Prostate gland (tissue), 2 donors: ENCODE data around the gene PLIN1. TPM values are rescaled to one million over a fixed set of nuclear protein-coding genes. Genes with fewer than 3 reads are reported as not detected.

Experiments
- DNase-seq: peaks from one replicate; pipeline ENCODE4 v3.0.0-alpha.2; 2019; ENCODE audit warnings: low spot score
- H3K27ac ChIP-seq, 2 donors: fragments of 200-600 bp; sonication (generic); 2 replicates each; pipeline ENCODE4 v1.5.1; 2017 to 2019
- H3K27me3 ChIP-seq: fragments of 200-600 bp; sonication (generic); replicated peaks from 2 replicates; pipeline ENCODE4 v1.5.1; 2019; ENCODE audit not compliant: insufficient read depth
- H3K36me3 ChIP-seq, 2 donors: fragments of 200-600 bp; sonication (generic); 1 replicate in 1 of 2; 2 replicates in 1 of 2; pipeline versions ENCODE4 v1.5.1 to v1.8.1; 2017 to 2019
- H3K4me1 ChIP-seq: fragments of 200-600 bp; sonication (generic); replicated peaks from 2 replicates; pipeline ENCODE4 v1.5.1; 2019
- H3K4me3 ChIP-seq, 2 donors: fragments of 200-600 bp; sonication (generic); 2 replicates each; pipeline ENCODE4 v1.5.1; 2017 to 2019
- H3K9me3 ChIP-seq: fragments of 200-600 bp; sonication (generic); 2 replicates; pipeline ENCODE4 v1.5.1; 2017
- POLR2A ChIP-seq: fragments of 450-650 bp; IDR thresholded peaks from one replicate; pipeline ENCODE4 v1.6.1; 2016; ENCODE audit warnings: antibody characterized with exemption, mild to moderate bottlenecking
- POLR2AphosphoS5 ChIP-seq: sonication (generic); formaldehyde crosslinking; IDR thresholded peaks from one replicate; pipeline ENCODE4 v1.6.1; 2017; ENCODE audit warnings: antibody characterized with exemption
- WGBS: methylation state at CpG from one replicate; pipeline ENCODE4 v1.1.5; 2018; 5-methylcytosine and 5-hydroxymethylcytosine counted together
- intact Hi-C: fragments of 100-400 bp; cut with DNase I; formaldehyde crosslinking; loops from one replicate; pipeline ENCODE4 v1.14.2; 2022
- total RNA-seq, 2 donors: library from RNA; depleted of rRNA; stranded (reverse); fragments of >200 nt; gene quantifications; one replicate each; pipeline ENCODE4 v1.1.0, GENCODE V29; 2016
- TF ChIP-seq, protein P1 (sequence below), 4 experiments: fragments of 200-600 bp in 2 of 4; fragments of 450-650 bp in 2 of 4; sonication (generic) in 2 of 4; IDR thresholded peaks; 1 replicate in 3 of 4; 2 replicates in 1 of 4; pipeline ENCODE4 v1.5.1; 2016 to 2019; ENCODE audit warnings: antibody characterized with exemption in 4 of 4, mild to moderate bottlenecking in 2 of 4, moderate library complexity in 2 of 4

PLIN1 gene
- total RNA-seq, 2 donors from 2014 or later: 1.5 to 3.6 TPM

DNA sequence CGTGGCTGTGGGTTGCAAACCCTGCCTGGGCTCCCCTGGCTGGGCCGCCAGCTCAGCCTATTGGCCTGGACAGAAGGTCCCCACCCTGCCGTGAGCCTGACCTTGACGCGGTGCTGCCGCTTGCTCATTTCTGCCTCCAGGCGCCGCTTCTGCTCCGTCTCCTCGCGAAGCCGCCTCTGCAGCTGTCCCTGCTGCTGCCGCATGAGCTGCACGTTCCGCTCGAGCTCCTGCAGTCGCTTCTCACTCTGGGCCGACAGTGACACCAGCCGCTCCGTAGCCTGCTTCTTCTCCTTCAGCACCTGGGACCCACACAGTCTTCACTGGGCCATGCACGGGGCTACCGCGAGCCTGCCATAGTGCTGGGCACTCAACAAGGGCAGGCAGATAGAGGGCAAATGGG is 45.6 kb downstream of the PLIN1 start:
- Histone ChIP-seq H3K27ac (no peak overlapping the region), H3K4me1 (no peaks in the 10 kb centered on the region), H3K9me3 (no peaks in the 10 kb centered on the region), H3K36me3 (no peaks in the 10 kb centered on the region), H3K27me3 (no peaks in the 10 kb centered on the region), H3K4me3 (no peak overlapping the region)
- intact Hi-C loops: no loop called here
- TF ChIP-seq POLR2A: no peak
- TF ChIP-seq, protein P1, sequence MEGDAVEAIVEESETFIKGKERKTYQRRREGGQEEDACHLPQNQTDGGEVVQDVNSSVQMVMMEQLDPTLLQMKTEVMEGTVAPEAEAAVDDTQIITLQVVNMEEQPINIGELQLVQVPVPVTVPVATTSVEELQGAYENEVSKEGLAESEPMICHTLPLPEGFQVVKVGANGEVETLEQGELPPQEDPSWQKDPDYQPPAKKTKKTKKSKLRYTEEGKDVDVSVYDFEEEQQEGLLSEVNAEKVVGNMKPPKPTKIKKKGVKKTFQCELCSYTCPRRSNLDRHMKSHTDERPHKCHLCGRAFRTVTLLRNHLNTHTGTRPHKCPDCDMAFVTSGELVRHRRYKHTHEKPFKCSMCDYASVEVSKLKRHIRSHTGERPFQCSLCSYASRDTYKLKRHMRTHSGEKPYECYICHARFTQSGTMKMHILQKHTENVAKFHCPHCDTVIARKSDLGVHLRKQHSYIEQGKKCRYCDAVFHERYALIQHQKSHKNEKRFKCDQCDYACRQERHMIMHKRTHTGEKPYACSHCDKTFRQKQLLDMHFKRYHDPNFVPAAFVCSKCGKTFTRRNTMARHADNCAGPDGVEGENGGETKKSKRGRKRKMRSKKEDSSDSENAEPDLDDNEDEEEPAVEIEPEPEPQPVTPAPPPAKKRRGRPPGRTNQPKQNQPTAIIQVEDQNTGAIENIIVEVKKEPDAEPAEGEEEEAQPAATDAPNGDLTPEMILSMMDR (IDR thresholded peaks at IDR 0.05): no peak
- TF ChIP-seq POLR2AphosphoS5: no peak
- 94% methylated on average over 23 of the region's 23 CpGs for WGBS
- no peak for DNase-seq

- intact Hi-C loops: no loop called here
These were observed 46.4 kb downstream of the PLIN1 start for GRCh38 chr15:89632563-89633430.

DNA sequence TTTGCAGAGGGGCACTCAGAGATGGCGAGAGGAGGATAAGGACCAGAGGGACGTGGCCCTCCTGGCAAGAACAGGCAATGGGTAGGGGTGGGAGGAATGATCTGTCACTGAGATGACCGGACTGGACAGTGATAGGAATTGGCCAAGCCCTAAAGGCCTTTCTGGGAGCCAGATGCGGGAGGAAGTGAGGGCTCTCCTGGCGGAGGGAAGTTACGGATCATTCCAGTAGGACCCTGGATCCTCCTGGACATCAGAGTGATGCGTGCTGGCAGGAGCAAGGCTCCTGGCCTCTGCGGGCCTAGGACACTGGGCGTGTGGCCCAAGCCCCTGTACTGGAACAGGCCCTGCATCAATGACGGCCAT is 47.3 kb downstream of the PLIN1 start:
- Histone ChIP-seq H3K36me3 (no peaks in the 10 kb centered on the region), H3K27ac (no peak overlapping the region), H3K27me3 (no peaks in the 10 kb centered on the region), H3K4me3 (no peak overlapping the region), H3K4me1 (no peaks in the 10 kb centered on the region), H3K9me3 (no peaks in the 10 kb centered on the region)
- WGBS: 85% methylated on average over 10 of the region's 10 CpGs
- no peak for DNase-seq
- intact Hi-C loops: no loop called here
- TF ChIP-seq POLR2A (no peak), POLR2AphosphoS5 (no peak)
- TF ChIP-seq, protein P1 (IDR thresholded peaks at IDR 0.05): no peak

More at GRCh38 chr15:89632563-89633430, 46.4 kb downstream of the PLIN1 start:
- 93% methylated on average over 18 of the region's 18 CpGs for WGBS
- H3K36me3 ChIP-seq: no peaks in the 10 kb centered on the region
- H3K4me1 ChIP-seq: no peaks in the 10 kb centered on the region
- no peak overlapping the region for H3K27ac ChIP-seq
- no peaks in the 10 kb centered on the region for H3K9me3 ChIP-seq
- no peak for TF ChIP-seq POLR2AphosphoS5
- TF ChIP-seq, protein P1 (IDR thresholded peaks at IDR 0.05): no peak
- peak; percentile 34 for DNase-seq
- no peaks in the 10 kb centered on the region for H3K27me3 ChIP-seq
- no peak overlapping the region for H3K4me3 ChIP-seq

- DNase-seq: no peak
These were observed 47.9 kb downstream of the PLIN1 start for GRCh38 chr15:89630974-89631901.

More at GRCh38 chr15:89630974-89631901, 47.9 kb downstream of the PLIN1 start:
- Histone ChIP-seq H3K27ac (no peak overlapping the region), H3K36me3 (no peaks in the 10 kb centered on the region), H3K27me3 (no peaks in the 10 kb centered on the region), H3K4me1 (no peaks in the 10 kb centered on the region), H3K4me3 (no peak overlapping the region), H3K9me3 (no peaks in the 10 kb centered on the region)
- TF ChIP-seq, protein P1 (IDR thresholded peaks at IDR 0.05): no peak
- TF ChIP-seq POLR2A (no peak), POLR2AphosphoS5 (no peak)
- intact Hi-C loops: no loop called here
- WGBS: 90% methylated on average over 30 of the region's 30 CpGs
